Prostate gland (tissue), 2 donors: Measurements from ENCODE around the gene ACSM2A. TPM values are rescaled to one million over a fixed set of nuclear protein-coding genes. Genes with fewer than 3 reads are reported as not detected.

Experiments
- DNase-seq: peaks from one replicate; pipeline ENCODE4 v3.0.0-alpha.2; 2019; ENCODE audit warnings: low spot score
- H3K27ac ChIP-seq, 2 donors: fragments of 200-600 bp; sonication (generic); 2 replicates each; pipeline ENCODE4 v1.5.1; 2017 to 2019
- H3K27me3 ChIP-seq: fragments of 200-600 bp; sonication (generic); replicated peaks from 2 replicates; pipeline ENCODE4 v1.5.1; 2019; ENCODE audit not compliant: insufficient read depth
- H3K36me3 ChIP-seq, 2 donors: fragments of 200-600 bp; sonication (generic); 1 replicate in 1 of 2; 2 replicates in 1 of 2; pipeline versions ENCODE4 v1.5.1 to v1.8.1; 2017 to 2019
- H3K4me1 ChIP-seq: fragments of 200-600 bp; sonication (generic); replicated peaks from 2 replicates; pipeline ENCODE4 v1.5.1; 2019
- H3K4me3 ChIP-seq, 2 donors: fragments of 200-600 bp; sonication (generic); 2 replicates each; pipeline ENCODE4 v1.5.1; 2017 to 2019
- H3K9me3 ChIP-seq: fragments of 200-600 bp; sonication (generic); 2 replicates; pipeline ENCODE4 v1.5.1; 2017
- CTCF ChIP-seq, 4 experiments: fragments of 200-600 bp in 2 of 4; fragments of 450-650 bp in 2 of 4; sonication (generic) in 2 of 4; IDR thresholded peaks; 1 replicate in 3 of 4; 2 replicates in 1 of 4; pipeline ENCODE4 v1.5.1; 2016 to 2019; ENCODE audit warnings: antibody characterized with exemption in 4 of 4, mild to moderate bottlenecking in 2 of 4, moderate library complexity in 2 of 4
- POLR2A ChIP-seq: fragments of 450-650 bp; IDR thresholded peaks from one replicate; pipeline ENCODE4 v1.6.1; 2016; ENCODE audit warnings: antibody characterized with exemption, mild to moderate bottlenecking
- POLR2AphosphoS5 ChIP-seq: sonication (generic); formaldehyde crosslinking; IDR thresholded peaks from one replicate; pipeline ENCODE4 v1.6.1; 2017; ENCODE audit warnings: antibody characterized with exemption
- WGBS: methylation state at CpG from one replicate; pipeline ENCODE4 v1.1.5; 2018; 5-methylcytosine and 5-hydroxymethylcytosine counted together
- intact Hi-C: fragments of 100-400 bp; cut with DNase I; formaldehyde crosslinking; loops from one replicate; pipeline ENCODE4 v1.14.2; 2022
- total RNA-seq, 2 donors: library from RNA; depleted of rRNA; stranded (reverse); fragments of >200 nt; gene quantifications; one replicate each; pipeline ENCODE4 v1.1.0, GENCODE V29; 2016

ACSM2A gene
- total RNA-seq, 2 donors from 2014 or later: 0.17 TPM; not detected in 1

DNA sequence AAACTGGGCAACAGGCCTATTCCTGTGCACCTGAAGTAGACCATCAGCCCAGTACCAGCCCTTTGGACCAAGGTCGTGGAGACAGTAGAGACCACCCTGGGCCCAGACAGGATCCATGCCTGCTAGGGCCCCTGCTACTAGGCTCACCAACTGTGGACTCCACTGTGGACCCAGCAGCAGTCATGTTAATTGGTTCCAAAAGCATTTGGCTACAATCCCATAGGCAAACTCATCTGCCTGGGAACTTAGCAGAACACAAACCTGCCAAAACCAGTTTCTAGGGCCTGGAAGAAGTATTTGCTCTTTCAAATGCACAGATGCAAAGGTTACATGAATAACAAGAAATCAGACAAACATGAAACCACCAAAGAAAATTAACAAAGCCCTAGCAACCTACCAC is 53.1 kb downstream of the ACSM2A start:
- H3K4me1 ChIP-seq: peaks cover 4% of the 10 kb centered on the region
- intact Hi-C loops: no loop called here
- no peak overlapping the region for H3K4me3 ChIP-seq
- 80% methylated on average over 1 of the region's 1 CpG for WGBS
- TF ChIP-seq CTCF (IDR thresholded peaks at IDR 0.05) (no peak), POLR2AphosphoS5 (peak; percentile 9), POLR2A (no peak)
- H3K27ac ChIP-seq: no peak overlapping the region
- no peaks in the 10 kb centered on the region for H3K27me3 ChIP-seq
- no peaks in the 10 kb centered on the region for H3K36me3 ChIP-seq
- no peaks in the 10 kb centered on the region for H3K9me3 ChIP-seq
- peak; percentile 7 for DNase-seq

DNA sequence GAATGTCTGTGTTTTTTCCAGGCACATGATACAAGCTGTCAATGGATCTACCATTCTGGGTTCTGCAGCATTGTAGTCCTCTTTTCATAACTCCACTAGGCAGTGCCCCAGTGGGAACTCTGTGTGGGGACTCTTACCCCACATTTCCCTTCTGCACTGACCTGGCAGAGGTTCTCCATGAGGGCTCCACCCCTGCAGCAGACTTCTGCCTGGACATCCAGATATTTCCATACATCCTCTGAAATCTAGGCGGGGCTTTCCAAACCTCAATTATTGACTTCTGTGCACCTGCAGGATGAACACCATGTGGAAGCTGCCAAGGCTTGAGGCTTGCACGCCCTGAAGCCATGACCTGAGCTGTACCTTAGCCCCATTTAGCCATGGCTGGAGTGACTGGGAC is 56.0 kb downstream of the ACSM2A start:
- no peaks in the 10 kb centered on the region for H3K36me3 ChIP-seq
- intact Hi-C loops: no loop called here
- TF ChIP-seq POLR2A (no peak), POLR2AphosphoS5 (no peak), CTCF (IDR thresholded peaks at IDR 0.05) (no peak)
- DNase-seq: no peak
- WGBS: 75% methylated on average over 2 of the region's 2 CpGs
- H3K4me1 ChIP-seq: peaks cover 4% of the 10 kb centered on the region
- H3K4me3 ChIP-seq: no peak overlapping the region
- no peak overlapping the region for H3K27ac ChIP-seq
- H3K9me3 ChIP-seq: no peaks in the 10 kb centered on the region
- H3K27me3 ChIP-seq: no peaks in the 10 kb centered on the region

DNA sequence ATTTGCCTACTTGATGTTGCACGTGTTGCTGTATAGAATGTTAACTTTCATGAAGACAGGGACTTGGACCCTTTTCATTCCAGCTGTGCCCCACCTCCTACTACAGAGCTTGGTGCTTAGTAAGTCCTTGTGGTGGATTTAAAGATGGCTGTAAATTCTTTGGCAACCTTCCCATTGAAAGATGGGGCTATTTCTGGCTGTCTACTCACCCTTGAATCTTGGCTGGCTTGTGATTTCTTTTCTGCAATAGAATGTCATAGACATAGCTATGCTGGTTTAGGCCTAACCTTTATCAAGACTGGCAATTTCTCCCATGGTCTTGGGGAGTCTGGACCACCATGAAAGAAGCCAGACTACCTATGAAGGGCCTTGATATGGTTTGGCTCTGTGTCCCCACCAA is 59.0 kb downstream of the ACSM2A start:
- intact Hi-C loops: no loop called here

GRCh38 chr16:20515688-20516090 is 64.4 kb downstream of the ACSM2A start:
- no peak for TF ChIP-seq POLR2A
- no peak for TF ChIP-seq CTCF (IDR thresholded peaks at IDR 0.05)
- TF ChIP-seq POLR2AphosphoS5: no peak
- Histone ChIP-seq H3K36me3 (no peaks in the 10 kb centered on the region), H3K4me3 (no peak overlapping the region), H3K27ac (no peak overlapping the region), H3K4me1 (no peaks in the 10 kb centered on the region), H3K27me3 (no peaks in the 10 kb centered on the region), H3K9me3 (no peaks in the 10 kb centered on the region)
- intact Hi-C loops: no loop called here
- no peak for DNase-seq

More for the DNA sequence above, 59.0 kb downstream of the ACSM2A start:
- TF ChIP-seq POLR2AphosphoS5 (no peak), CTCF (IDR thresholded peaks at IDR 0.05) (no peak), POLR2A (no peak)
- Histone ChIP-seq H3K4me3 (no peak overlapping the region), H3K36me3 (no peaks in the 10 kb centered on the region), H3K27ac (no peak overlapping the region), H3K4me1 (no peaks in the 10 kb centered on the region), H3K9me3 (no peaks in the 10 kb centered on the region), H3K27me3 (no peaks in the 10 kb centered on the region)
- WGBS: 59% methylated on average over 1 of the region's 1 CpG
- no peak for DNase-seq

GRCh38 chr16:20517149-20517548 is 65.8 kb downstream of the ACSM2A start:
- Histone ChIP-seq H3K4me1 (no peaks in the 10 kb centered on the region), H3K27ac (no peak overlapping the region)
- 76% methylated on average over 3 of the region's 3 CpGs for WGBS

More at GRCh38 chr16:20517149-20517548, 65.8 kb downstream of the ACSM2A start:
- Histone ChIP-seq H3K9me3 (no peaks in the 10 kb centered on the region), H3K36me3 (no peaks in the 10 kb centered on the region), H3K27me3 (no peaks in the 10 kb centered on the region), H3K4me3 (no peak overlapping the region)
- no peak for DNase-seq
- no peak for TF ChIP-seq CTCF (IDR thresholded peaks at IDR 0.05)
- TF ChIP-seq POLR2A: no peak
- no peak for TF ChIP-seq POLR2AphosphoS5
- intact Hi-C loops: no loop called here
